Smooth muscle cell (in vitro differentiated cells): ENCODE results near the gene BRD3OS. TPM values are rescaled to one million over a fixed set of nuclear protein-coding genes. Genes with fewer than 3 reads are reported as not detected.

Experiments used
- DNase-seq: peaks from one replicate; lab custom pipeline; 2025; ENCODE audit not compliant: unreplicated experiment; lab: John Stamatoyannopoulos, UW
- H2AFZ ChIP-seq: fragments of 200-600 bp; sonication (generic); 2 replicates; pipeline ENCODE4 v1.6.0; 2016; ENCODE audit warnings: antibody characterized with exemption, low read depth, mild to moderate bottlenecking
- H3F3A ChIP-seq: fragments of 200-600 bp; sonication (generic); 2 replicates; pipeline ENCODE4 v1.6.0; 2017; ENCODE audit warnings: antibody characterized with exemption, low read depth
- H3K27ac ChIP-seq: fragments of 200-600 bp; sonication (generic); 2 replicates; pipeline ENCODE4 v1.5.1; 2016; ENCODE audit warnings: low read depth, mild to moderate bottlenecking
- H3K27me3 ChIP-seq: fragments of 200-600 bp; sonication (generic); 2 replicates; pipeline ENCODE4 v1.6.1; 2016; ENCODE audit warnings: low read depth, mild to moderate bottlenecking
- H3K36me3 ChIP-seq: fragments of 200-600 bp; sonication (generic); 2 replicates; pipeline ENCODE4 v1.5.1; 2016; ENCODE audit warnings: low read depth
- H3K4me1 ChIP-seq: fragments of 200-600 bp; sonication (generic); 2 replicates; pipeline ENCODE4 v1.5.1; 2016; ENCODE audit warnings: low read depth
- H3K4me2 ChIP-seq: fragments of 200-600 bp; sonication (generic); 2 replicates; pipeline ENCODE4 v1.6.0; 2016; ENCODE audit warnings: mild to moderate bottlenecking
- H3K4me3 ChIP-seq: fragments of 200-600 bp; sonication (generic); 2 replicates; pipeline ENCODE4 v1.5.1; 2016; ENCODE audit warnings: mild to moderate bottlenecking
- H3K79me2 ChIP-seq: fragments of 200-600 bp; sonication (generic); 2 replicates; pipeline ENCODE4 v1.6.0; 2016; ENCODE audit warnings: low read depth, mild to moderate bottlenecking
- H3K9ac ChIP-seq: fragments of 200-600 bp; sonication (generic); 2 replicates; pipeline ENCODE4 v1.6.0; 2016; ENCODE audit warnings: low read depth
- H3K9me3 ChIP-seq: fragments of 200-600 bp; sonication (generic); replicated peaks from 2 replicates; pipeline ENCODE4 v1.5.1; 2016; ENCODE audit warnings: low read depth
- H4K20me1 ChIP-seq: fragments of 200-600 bp; sonication (generic); 2 replicates; pipeline ENCODE4 v1.6.0; 2016; ENCODE audit warnings: low read depth
- CTCF ChIP-seq: fragments of 200-600 bp; sonication (generic); IDR thresholded peaks from 2 replicates; pipeline ENCODE4 v1.5.1; 2017; ENCODE audit warnings: borderline replicate concordance, mild to moderate bottlenecking, antibody characterized with exemption; ENCODE audit not compliant: insufficient read depth, poor library complexity, severe bottlenecking
- WGBS: methylation state at CpG from one replicate; pipeline ENCODE4 v1.1.7; 2016; ENCODE audit warnings: low lambda C conversion rate; 5-methylcytosine and 5-hydroxymethylcytosine counted together
- polyA plus RNA-seq: library from polyadenylated mRNA; unstranded; fragments of >200 nt; fragmentation: Nextera tagmentation; extraction: Ambion mirVana; gene quantifications from 2 replicates; pipeline ENCODE4 v1.2.1, GENCODE V29; 2016
- total RNA-seq: library from RNA; depleted of rRNA; stranded (reverse); fragments of >200 nt; gene quantifications from 2 replicates; pipeline ENCODE4 v1.2.3, GENCODE V29; 2014

Gene BRD3OS
- total and polyA plus RNA-seq, 2 experiments from 2014 or later = 16.0 to 16.1 TPM

GRCh38 chr9:133979273-133979920 is 45.9 kb upstream of the BRD3OS start:
- 61% methylated on average over 35 of the region's 37 CpGs for WGBS
- no peak overlapping the region for H3K4me3 ChIP-seq
- no peaks in the 10 kb centered on the region for H3F3A ChIP-seq
- peaks cover 100% of the 10 kb centered on the region for H4K20me1 ChIP-seq
- DNase-seq = no peak
- no peaks in the 10 kb centered on the region for H3K9me3 ChIP-seq
- TF ChIP-seq CTCF = no peak
- no peak overlapping the region for H2AFZ ChIP-seq
- no peak overlapping the region for H3K9ac ChIP-seq
- H3K4me1 ChIP-seq = peaks cover 16% of the 10 kb centered on the region
- H3K27ac ChIP-seq = no peak overlapping the region
- no peaks in the 10 kb centered on the region for H3K27me3 ChIP-seq
- H3K4me2 ChIP-seq = peak overlapping the region; percentile 42
- no peaks in the 10 kb centered on the region for H3K36me3 ChIP-seq
- peaks cover 100% of the 10 kb centered on the region for H3K79me2 ChIP-seq

- Histone ChIP-seq H3K27me3 (no peaks in the 10 kb centered on the region), H4K20me1 (peaks cover 100% of the 10 kb centered on the region)
- WGBS = 90% methylated on average over 22 of the region's 22 CpGs
Observed at GRCh38 chr9:133979921-133980863, 45.1 kb upstream of the BRD3OS start.

GRCh38 chr9:133980864-133981588 is 44.3 kb upstream of the BRD3OS start:
- peaks cover 100% of the 10 kb centered on the region for H4K20me1 ChIP-seq
- no peaks in the 10 kb centered on the region for H3F3A ChIP-seq
- no peaks in the 10 kb centered on the region for H3K36me3 ChIP-seq
- H3K27me3 ChIP-seq = no peaks in the 10 kb centered on the region
- H3K9ac ChIP-seq = no peak overlapping the region
- no peak overlapping the region for H3K4me2 ChIP-seq
- H3K4me1 ChIP-seq = peaks cover 16% of the 10 kb centered on the region
- DNase-seq = no peak
- H3K4me3 ChIP-seq = no peak overlapping the region
- no peak overlapping the region for H3K27ac ChIP-seq
- 94% methylated on average over 25 of the region's 25 CpGs for WGBS
- peaks cover 100% of the 10 kb centered on the region for H3K79me2 ChIP-seq
- no peak overlapping the region for H2AFZ ChIP-seq
- no peak for TF ChIP-seq CTCF
- H3K9me3 ChIP-seq = no peaks in the 10 kb centered on the region

More at GRCh38 chr9:133979921-133980863, 45.1 kb upstream of the BRD3OS start:
- Histone ChIP-seq H3F3A (no peaks in the 10 kb centered on the region), H3K9ac (no peak overlapping the region), H3K27ac (no peak overlapping the region), H3K4me2 (peak overlapping the region; percentile 42), H3K36me3 (no peaks in the 10 kb centered on the region), H2AFZ (no peak overlapping the region), H3K4me3 (no peak overlapping the region), H3K4me1 (peaks cover 16% of the 10 kb centered on the region), H3K9me3 (no peaks in the 10 kb centered on the region), H3K79me2 (peaks cover 100% of the 10 kb centered on the region)
- TF ChIP-seq CTCF = no peak
- DNase-seq = no peak
